SK-N-DZ (cell line): ENCODE results near the gene HLA-DPA1.
"Not testable (repeated sequence)": the region's sequence is repeated elsewhere in the genome, so short reads cannot be mapped to it uniquely, and the experiment has no call there.

Experiments used
- DNase-seq: peaks from one replicate; pipeline ENCODE4 v3.0.0-alpha.2; 2015; ENCODE audit warnings: low spot score

Gene HLA-DPA1

GRCh38 chr6:33064723-33065122 is 8.7 kb downstream of the HLA-DPA1 start:
- DNase-seq, result no peak

GRCh38 chr6:33063435-33063834 is 10.0 kb downstream of the HLA-DPA1 start:
- not testable (repeated sequence) for DNase-seq

GRCh38 chr6:33061987-33062386 is 11.5 kb downstream of the HLA-DPA1 start:
- no peak for DNase-seq

- DNase-seq, result no peak
These were observed 16.0 kb downstream of the HLA-DPA1 start for GRCh38 chr6:33057222-33058150.

- no peak for DNase-seq
These were observed 20.2 kb downstream of the HLA-DPA1 start for GRCh38 chr6:33053230-33053629.

GRCh38 chr6:33052627-33053026 is 20.8 kb downstream of the HLA-DPA1 start:
- DNase-seq, result no peak

- DNase-seq, result no peak
These were observed 23.2 kb downstream of the HLA-DPA1 start for GRCh38 chr6:33050014-33050810.

- no peak for DNase-seq
These were observed 24.0 kb downstream of the HLA-DPA1 start for GRCh38 chr6:33049323-33050013.

- DNase-seq, result no peak
These were observed 33.3 kb downstream of the HLA-DPA1 start for GRCh38 chr6:33040157-33040556.

- DNase-seq, result no peak
These were observed 36.9 kb downstream of the HLA-DPA1 start for GRCh38 chr6:33036535-33036934.

- no peak for DNase-seq
These were observed 38.9 kb downstream of the HLA-DPA1 start for GRCh38 chr6:33034554-33034953.

GRCh38 chr6:33030245-33030644 is 43.2 kb downstream of the HLA-DPA1 start:
- no peak for DNase-seq

GRCh38 chr6:33029328-33030184 is 43.9 kb downstream of the HLA-DPA1 start:
- no peak for DNase-seq

GRCh38 chr6:33028220-33028849 is 45.1 kb downstream of the HLA-DPA1 start:
- DNase-seq, result no peak

GRCh38 chr6:33024521-33024920 is 48.9 kb downstream of the HLA-DPA1 start:
- no peak for DNase-seq

GRCh38 chr6:33023536-33023935 is 49.9 kb downstream of the HLA-DPA1 start:
- DNase-seq, result no peak

GRCh38 chr6:33021917-33022316 is 51.5 kb downstream of the HLA-DPA1 start:
- DNase-seq, result no peak

GRCh38 chr6:33019372-33019771 is 54.1 kb downstream of the HLA-DPA1 start:
- no peak for DNase-seq

GRCh38 chr6:33018904-33019303 is 54.5 kb downstream of the HLA-DPA1 start:
- DNase-seq, result no peak

- no peak for DNase-seq
These were observed 55.0 kb downstream of the HLA-DPA1 start for GRCh38 chr6:33018418-33018817.
